Chondrocyte (in vitro differentiated cells): ENCODE data around the gene CD44. TPM values are rescaled to one million over a fixed set of nuclear protein-coding genes. Genes with fewer than 3 reads are reported as not detected.

Experiments
- DNase-seq: peaks from one replicate; pipeline ENCODE4 v3.0.0; 2021; ENCODE audit warnings: mixed read lengths, low spot score
- H3K27ac Mint-ChIP-seq: one replicate; pipeline ENCODE4 v1.8.0; 2021; ENCODE audit warnings: mild to moderate bottlenecking, moderate library complexity, mixed read lengths; ENCODE audit not compliant: unreplicated experiment
- H3K27me3 Mint-ChIP-seq: 2 replicates; pipeline ENCODE4 v1.8.0; 2021; ENCODE audit warnings: low read depth, mixed read lengths
- H3K36me3 Mint-ChIP-seq: 2 replicates; pipeline ENCODE4 v1.8.0; 2021; ENCODE audit warnings: low read depth, mixed read lengths
- H3K4me1 Mint-ChIP-seq: 2 replicates; pipeline ENCODE4 v1.8.0; 2021; ENCODE audit warnings: low read depth, mild to moderate bottlenecking, mixed read lengths
- H3K4me3 Mint-ChIP-seq: one replicate; pipeline ENCODE4 v1.8.0; 2021; ENCODE audit warnings: mild to moderate bottlenecking, moderate library complexity, mixed read lengths; ENCODE audit not compliant: unreplicated experiment
- H3K9me3 Mint-ChIP-seq: 2 replicates; pipeline ENCODE4 v1.8.0; 2021; ENCODE audit warnings: low read depth, mixed read lengths
- CTCF ChIP-seq: fragments of 200-600 bp; sonication (generic); IDR thresholded peaks from 2 replicates; pipeline ENCODE4 v1.5.0; 2021; ENCODE audit warnings: antibody characterized with exemption, mild to moderate bottlenecking, moderate library complexity
- total RNA-seq: library from RNA; stranded (reverse); gene quantifications from 3 replicates; pipeline ENCODE4 v1.2.1, GENCODE V29; 2021

CD44 gene
- total RNA-seq, 1 donor from 2014 or later: 179 TPM

- TF ChIP-seq CTCF: no peak
- no peak overlapping the region for H3K27ac Mint-ChIP-seq
- peaks cover 2% of the 10 kb centered on the region for H3K36me3 Mint-ChIP-seq
- H3K4me1 Mint-ChIP-seq: peaks cover 62% of the 10 kb centered on the region
- H3K4me3 Mint-ChIP-seq: no peak overlapping the region
- DNase-seq: no peak
- no peaks in the 10 kb centered on the region for H3K27me3 Mint-ChIP-seq
- H3K9me3 Mint-ChIP-seq: no peaks in the 10 kb centered on the region
These were observed 32.3 kb downstream of the CD44 start for GRCh38 chr11:35171226-35171625.

- H3K36me3 Mint-ChIP-seq: peaks cover 2% of the 10 kb centered on the region
- no peak overlapping the region for H3K27ac Mint-ChIP-seq
These were observed 34.1 kb downstream of the CD44 start for GRCh38 chr11:35173011-35173511.

GRCh38 chr11:35173616-35174566 is 34.9 kb downstream of the CD44 start:
- Mint-ChIP-seq H3K9me3 (no peaks in the 10 kb centered on the region), H3K4me3 (no peak overlapping the region), H3K27ac (peak overlapping the region; percentile 41), H3K4me1 (peaks cover 35% of the 10 kb centered on the region), H3K36me3 (peaks cover 2% of the 10 kb centered on the region), H3K27me3 (no peaks in the 10 kb centered on the region)
- TF ChIP-seq CTCF: no peak
- DNase-seq: no peak

More at GRCh38 chr11:35173011-35173511, 34.1 kb downstream of the CD44 start:
- Mint-ChIP-seq H3K9me3 (no peaks in the 10 kb centered on the region), H3K27me3 (no peaks in the 10 kb centered on the region), H3K4me1 (peaks cover 44% of the 10 kb centered on the region), H3K4me3 (no peak overlapping the region)
- DNase-seq: no peak
- no peak for TF ChIP-seq CTCF

- H3K27ac Mint-ChIP-seq: peak overlapping the region; percentile 71
- no peaks in the 10 kb centered on the region for H3K9me3 Mint-ChIP-seq
- H3K27me3 Mint-ChIP-seq: no peaks in the 10 kb centered on the region
- no peak for DNase-seq
- peaks cover 31% of the 10 kb centered on the region for H3K4me1 Mint-ChIP-seq
- peaks cover 2% of the 10 kb centered on the region for H3K36me3 Mint-ChIP-seq
- no peak for TF ChIP-seq CTCF
- no peak overlapping the region for H3K4me3 Mint-ChIP-seq
These were observed 35.7 kb downstream of the CD44 start for GRCh38 chr11:35174666-35175065.

GRCh38 chr11:35177370-35177769 is 38.4 kb downstream of the CD44 start:
- H3K36me3 Mint-ChIP-seq: peaks cover 17% of the 10 kb centered on the region
- no peak for TF ChIP-seq CTCF
- no peaks in the 10 kb centered on the region for H3K27me3 Mint-ChIP-seq
- no peak for DNase-seq
- H3K4me3 Mint-ChIP-seq: no peak overlapping the region
- peaks cover 41% of the 10 kb centered on the region for H3K4me1 Mint-ChIP-seq
- H3K27ac Mint-ChIP-seq: no peak overlapping the region
- H3K9me3 Mint-ChIP-seq: no peaks in the 10 kb centered on the region
